K562 (cell line): ENCODE data around the gene BEST3. TPM values are rescaled to one million over a fixed set of nuclear protein-coding genes. Genes with fewer than 3 reads are reported as not detected.

Source experiments
- EP300 ChIP-seq: IDR thresholded peaks from 2 replicates; pipeline ENCODE4 v1.6.1; 2012; ENCODE audit warnings: low read length, improper control_type of control experiment
- NR2C1 ChIP-seq, 2 experiments: fragments of 450-650 bp; IDR thresholded peaks; 2 replicates each; pipeline ENCODE4 v1.6.1; 2017; ENCODE audit warnings: mild to moderate bottlenecking in 2 of 2, antibody characterized with exemption in 1 of 2, inconsistent platforms in 1 of 2, missing compliant biosample characterization in 1 of 2, missing genetic modification characterization in 1 of 2
- RBM39 ChIP-seq: fragments of 200-400 bp; formaldehyde crosslinking; optimal IDR thresholded peaks from 2 replicates; pipeline ENCODE3; 2018; ENCODE audit warnings: low read depth, low read length
- TEAD1 ChIP-seq, 2 experiments: fragments of 450-650 bp in 1 of 2; sonication (generic) in 1 of 2; formaldehyde crosslinking; IDR thresholded peaks; 2 replicates each; pipeline versions ENCODE4 v1.4.0 to v1.8.0; 2020 to 2022; ENCODE audit warnings: mild to moderate bottlenecking in 2 of 2, missing genetic modification reagents in 1 of 2
- ZNF444 ChIP-seq: fragments of 250-450 bp; sonication (Bioruptor Pico); IDR thresholded peaks from 2 replicates; pipeline ENCODE4 v1.4.0; 2020; ENCODE audit warnings: mild to moderate bottlenecking, moderate library complexity
- ZNF586 ChIP-seq: fragments of 450-650 bp; formaldehyde crosslinking; conservative IDR thresholded peaks from 2 replicates; pipeline ENCODE4 v1.4.0; 2020; ENCODE audit warnings: mild to moderate bottlenecking, moderate library complexity
- polyA plus RNA-seq, 8 experiments: library from polyadenylated mRNA; depleted of rRNA in 4 of 8; stranded (reverse) in 5 of 8; unstranded in 3 of 8; fragments of >200 nt; fragmentation: Nextera tagmentation in 2 of 8; fragmentation: Illumina TruSeq in 1 of 8; extraction: Ambion mirVana in 2 of 8; extraction: Trizol in 1 of 8; gene quantifications; 2 replicates each; pipeline versions ENCODE4 v1.2.1 to v1.2.3, GENCODE V29; 2011 to 2014; ENCODE audit warnings: inconsistent platforms in 1 of 8, missing spikeins in 1 of 8
- total RNA-seq, 7 experiments: library from RNA; depleted of rRNA in 6 of 7; stranded (reverse); fragments of >200 nt in 6 of 7; fragmentation: Illumina TruSeq in 2 of 7; extraction: Trizol in 2 of 7; gene quantifications; 2 replicates each; pipeline versions ENCODE4 v1.2.1 to v1.2.3, GENCODE V29; 2011 to 2021; ENCODE audit warnings: low replicate concordance in 1 of 7
- TF ChIP-seq, protein P1 (sequence below): fragments of 250-450 bp; sonication (Bioruptor Pico); IDR thresholded peaks from 2 replicates; pipeline ENCODE4 v1.4.0; 2020
- TF ChIP-seq, protein P2 (sequence below): fragments of 450-650 bp; formaldehyde crosslinking; IDR thresholded peaks from 2 replicates; pipeline ENCODE4 v1.4.0; 2020; ENCODE audit warnings: mild to moderate bottlenecking
- TF ChIP-seq, protein P3 (sequence below), 2 experiments: fragments of 450-650 bp in 1 of 2; IDR thresholded peaks; 2 replicates each; pipeline ENCODE4 v1.6.1; 2011 to 2017; ENCODE audit warnings: low read depth in 2 of 2, antibody characterized with exemption in 1 of 2, borderline replicate concordance in 1 of 2, low read length in 1 of 2, mild to moderate bottlenecking in 1 of 2, mixed read lengths in 1 of 2; ENCODE audit not compliant: control insufficient read depth in 1 of 2
- TF ChIP-seq, protein P4 (sequence below): fragments of 250-450 bp; sonication (Bioruptor Pico); IDR thresholded peaks from 2 replicates; pipeline ENCODE4 v1.4.0; 2020; ENCODE audit warnings: mild to moderate bottlenecking, moderate library complexity, borderline replicate concordance
- TF ChIP-seq, protein P5 (sequence below): sonication (generic); formaldehyde crosslinking; IDR thresholded peaks from 2 replicates; pipeline ENCODE4 v1.8.0; 2022; ENCODE audit warnings: missing genetic modification reagents, mild to moderate bottlenecking, borderline replicate concordance

BEST3 gene
- total and polyA plus RNA-seq, 9 of the 15 experiments (the other 6 are each of a cell fraction or from before 2014, with no cell fraction given): 0.15 TPM; not detected in 8

DNA sequence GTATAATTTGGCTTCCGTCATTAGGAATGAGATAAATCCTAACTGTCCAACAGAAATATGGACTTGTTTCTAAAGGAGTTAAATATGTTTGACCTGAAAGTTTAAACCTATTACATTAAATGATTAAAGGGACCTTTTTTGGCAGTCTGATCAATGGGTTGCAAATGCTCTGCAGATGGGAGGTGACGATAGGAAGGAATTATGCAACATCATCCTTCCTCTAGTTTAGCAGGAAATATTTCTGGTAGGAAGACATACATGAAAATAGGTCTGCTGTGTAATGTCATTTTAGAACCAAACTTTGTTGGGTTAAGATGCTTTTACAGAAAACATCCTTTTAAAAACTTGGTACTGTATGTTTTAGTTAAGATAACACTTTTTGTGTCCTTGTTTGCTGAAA is 91.0 kb downstream of the BEST3 start (continued):
- TF ChIP-seq, protein P1, sequence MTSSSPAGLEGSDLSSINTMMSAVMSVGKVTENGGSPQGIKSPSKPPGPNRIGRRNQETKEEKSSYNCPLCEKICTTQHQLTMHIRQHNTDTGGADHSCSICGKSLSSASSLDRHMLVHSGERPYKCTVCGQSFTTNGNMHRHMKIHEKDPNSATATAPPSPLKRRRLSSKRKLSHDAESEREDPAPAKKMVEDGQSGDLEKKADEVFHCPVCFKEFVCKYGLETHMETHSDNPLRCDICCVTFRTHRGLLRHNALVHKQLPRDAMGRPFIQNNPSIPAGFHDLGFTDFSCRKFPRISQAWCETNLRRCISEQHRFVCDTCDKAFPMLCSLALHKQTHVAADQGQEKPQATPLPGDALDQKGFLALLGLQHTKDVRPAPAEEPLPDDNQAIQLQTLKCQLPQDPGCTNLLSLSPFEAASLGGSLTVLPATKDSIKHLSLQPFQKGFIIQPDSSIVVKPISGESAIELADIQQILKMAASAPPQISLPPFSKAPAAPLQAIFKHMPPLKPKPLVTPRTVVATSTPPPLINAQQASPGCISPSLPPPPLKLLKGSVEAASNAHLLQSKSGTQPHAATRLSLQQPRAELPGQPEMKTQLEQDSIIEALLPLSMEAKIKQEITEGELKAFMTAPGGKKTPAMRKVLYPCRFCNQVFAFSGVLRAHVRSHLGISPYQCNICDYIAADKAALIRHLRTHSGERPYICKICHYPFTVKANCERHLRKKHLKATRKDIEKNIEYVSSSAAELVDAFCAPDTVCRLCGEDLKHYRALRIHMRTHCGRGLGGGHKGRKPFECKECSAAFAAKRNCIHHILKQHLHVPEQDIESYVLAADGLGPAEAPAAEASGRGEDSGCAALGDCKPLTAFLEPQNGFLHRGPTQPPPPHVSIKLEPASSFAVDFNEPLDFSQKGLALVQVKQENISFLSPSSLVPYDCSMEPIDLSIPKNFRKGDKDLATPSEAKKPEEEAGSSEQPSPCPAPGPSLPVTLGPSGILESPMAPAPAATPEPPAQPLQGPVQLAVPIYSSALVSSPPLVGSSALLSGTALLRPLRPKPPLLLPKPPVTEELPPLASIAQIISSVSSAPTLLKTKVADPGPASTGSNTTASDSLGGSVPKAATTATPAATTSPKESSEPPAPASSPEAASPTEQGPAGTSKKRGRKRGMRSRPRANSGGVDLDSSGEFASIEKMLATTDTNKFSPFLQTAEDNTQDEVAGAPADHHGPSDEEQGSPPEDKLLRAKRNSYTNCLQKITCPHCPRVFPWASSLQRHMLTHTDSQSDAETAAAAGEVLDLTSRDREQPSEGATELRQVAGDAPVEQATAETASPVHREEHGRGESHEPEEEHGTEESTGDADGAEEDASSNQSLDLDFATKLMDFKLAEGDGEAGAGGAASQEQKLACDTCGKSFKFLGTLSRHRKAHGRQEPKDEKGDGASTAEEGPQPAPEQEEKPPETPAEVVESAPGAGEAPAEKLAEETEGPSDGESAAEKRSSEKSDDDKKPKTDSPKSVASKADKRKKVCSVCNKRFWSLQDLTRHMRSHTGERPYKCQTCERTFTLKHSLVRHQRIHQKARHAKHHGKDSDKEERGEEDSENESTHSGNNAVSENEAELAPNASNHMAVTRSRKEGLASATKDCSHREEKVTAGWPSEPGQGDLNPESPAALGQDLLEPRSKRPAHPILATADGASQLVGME (CRISPR knock-in tag): no peak
- TF ChIP-seq, protein P2, sequence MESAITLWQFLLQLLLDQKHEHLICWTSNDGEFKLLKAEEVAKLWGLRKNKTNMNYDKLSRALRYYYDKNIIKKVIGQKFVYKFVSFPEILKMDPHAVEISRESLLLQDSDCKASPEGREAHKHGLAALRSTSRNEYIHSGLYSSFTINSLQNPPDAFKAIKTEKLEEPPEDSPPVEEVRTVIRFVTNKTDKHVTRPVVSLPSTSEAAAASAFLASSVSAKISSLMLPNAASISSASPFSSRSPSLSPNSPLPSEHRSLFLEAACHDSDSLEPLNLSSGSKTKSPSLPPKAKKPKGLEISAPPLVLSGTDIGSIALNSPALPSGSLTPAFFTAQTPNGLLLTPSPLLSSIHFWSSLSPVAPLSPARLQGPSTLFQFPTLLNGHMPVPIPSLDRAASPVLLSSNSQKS (CRISPR knock-in tag): no peak
- TF ChIP-seq, protein P3, sequence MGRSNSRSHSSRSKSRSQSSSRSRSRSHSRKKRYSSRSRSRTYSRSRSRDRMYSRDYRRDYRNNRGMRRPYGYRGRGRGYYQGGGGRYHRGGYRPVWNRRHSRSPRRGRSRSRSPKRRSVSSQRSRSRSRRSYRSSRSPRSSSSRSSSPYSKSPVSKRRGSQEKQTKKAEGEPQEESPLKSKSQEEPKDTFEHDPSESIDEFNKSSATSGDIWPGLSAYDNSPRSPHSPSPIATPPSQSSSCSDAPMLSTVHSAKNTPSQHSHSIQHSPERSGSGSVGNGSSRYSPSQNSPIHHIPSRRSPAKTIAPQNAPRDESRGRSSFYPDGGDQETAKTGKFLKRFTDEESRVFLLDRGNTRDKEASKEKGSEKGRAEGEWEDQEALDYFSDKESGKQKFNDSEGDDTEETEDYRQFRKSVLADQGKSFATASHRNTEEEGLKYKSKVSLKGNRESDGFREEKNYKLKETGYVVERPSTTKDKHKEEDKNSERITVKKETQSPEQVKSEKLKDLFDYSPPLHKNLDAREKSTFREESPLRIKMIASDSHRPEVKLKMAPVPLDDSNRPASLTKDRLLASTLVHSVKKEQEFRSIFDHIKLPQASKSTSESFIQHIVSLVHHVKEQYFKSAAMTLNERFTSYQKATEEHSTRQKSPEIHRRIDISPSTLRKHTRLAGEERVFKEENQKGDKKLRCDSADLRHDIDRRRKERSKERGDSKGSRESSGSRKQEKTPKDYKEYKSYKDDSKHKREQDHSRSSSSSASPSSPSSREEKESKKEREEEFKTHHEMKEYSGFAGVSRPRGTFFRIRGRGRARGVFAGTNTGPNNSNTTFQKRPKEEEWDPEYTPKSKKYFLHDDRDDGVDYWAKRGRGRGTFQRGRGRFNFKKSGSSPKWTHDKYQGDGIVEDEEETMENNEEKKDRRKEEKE (IDR thresholded peaks at IDR 0.05; ENCODE audit: borderline replicate concordance in 1 of 2, control insufficient read depth in 1 of 2, low read depth in 2 of 2, low read length in 1 of 2): no peak
- TF ChIP-seq ZNF586 (CRISPR knock-in tag) (no peak), NR2C1 (IDR thresholded peaks at IDR 0.05) (no peak), NR2C1 (tag; IDR thresholded peaks at IDR 0.05) (no peak), ZNF444 (CRISPR knock-in tag) (no peak), EP300 (peak; percentile 38; the same call in 1 of the 2 replicates), TEAD1 (CRISPR knock-in tag; IDR thresholded peaks at IDR 0.05) (no peak), RBM39 (no peak)
- TF ChIP-seq, protein P4, sequence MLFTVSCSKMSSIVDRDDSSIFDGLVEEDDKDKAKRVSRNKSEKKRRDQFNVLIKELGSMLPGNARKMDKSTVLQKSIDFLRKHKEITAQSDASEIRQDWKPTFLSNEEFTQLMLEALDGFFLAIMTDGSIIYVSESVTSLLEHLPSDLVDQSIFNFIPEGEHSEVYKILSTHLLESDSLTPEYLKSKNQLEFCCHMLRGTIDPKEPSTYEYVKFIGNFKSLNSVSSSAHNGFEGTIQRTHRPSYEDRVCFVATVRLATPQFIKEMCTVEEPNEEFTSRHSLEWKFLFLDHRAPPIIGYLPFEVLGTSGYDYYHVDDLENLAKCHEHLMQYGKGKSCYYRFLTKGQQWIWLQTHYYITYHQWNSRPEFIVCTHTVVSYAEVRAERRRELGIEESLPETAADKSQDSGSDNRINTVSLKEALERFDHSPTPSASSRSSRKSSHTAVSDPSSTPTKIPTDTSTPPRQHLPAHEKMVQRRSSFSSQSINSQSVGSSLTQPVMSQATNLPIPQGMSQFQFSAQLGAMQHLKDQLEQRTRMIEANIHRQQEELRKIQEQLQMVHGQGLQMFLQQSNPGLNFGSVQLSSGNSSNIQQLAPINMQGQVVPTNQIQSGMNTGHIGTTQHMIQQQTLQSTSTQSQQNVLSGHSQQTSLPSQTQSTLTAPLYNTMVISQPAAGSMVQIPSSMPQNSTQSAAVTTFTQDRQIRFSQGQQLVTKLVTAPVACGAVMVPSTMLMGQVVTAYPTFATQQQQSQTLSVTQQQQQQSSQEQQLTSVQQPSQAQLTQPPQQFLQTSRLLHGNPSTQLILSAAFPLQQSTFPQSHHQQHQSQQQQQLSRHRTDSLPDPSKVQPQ (CRISPR knock-in tag): no peak
- TF ChIP-seq, protein P5, sequence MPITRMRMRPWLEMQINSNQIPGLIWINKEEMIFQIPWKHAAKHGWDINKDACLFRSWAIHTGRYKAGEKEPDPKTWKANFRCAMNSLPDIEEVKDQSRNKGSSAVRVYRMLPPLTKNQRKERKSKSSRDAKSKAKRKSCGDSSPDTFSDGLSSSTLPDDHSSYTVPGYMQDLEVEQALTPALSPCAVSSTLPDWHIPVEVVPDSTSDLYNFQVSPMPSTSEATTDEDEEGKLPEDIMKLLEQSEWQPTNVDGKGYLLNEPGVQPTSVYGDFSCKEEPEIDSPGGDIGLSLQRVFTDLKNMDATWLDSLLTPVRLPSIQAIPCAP: no peak
